HG03457 (cell line): Measurements from ENCODE around the gene PLA2G5.
"Not testable (repeated sequence)": the region's sequence is repeated elsewhere in the genome, so short reads cannot be mapped to it uniquely, and the experiment has no call there.

Experiments
- ATAC-seq: cut with Tn5 transposase; IDR thresholded peaks from one replicate; pipeline ENCODE4 v1.9.1; 2021; ENCODE audit warnings: moderate number of reproducible peaks; ENCODE audit not compliant: unreplicated experiment

Gene PLA2G5, protein sequence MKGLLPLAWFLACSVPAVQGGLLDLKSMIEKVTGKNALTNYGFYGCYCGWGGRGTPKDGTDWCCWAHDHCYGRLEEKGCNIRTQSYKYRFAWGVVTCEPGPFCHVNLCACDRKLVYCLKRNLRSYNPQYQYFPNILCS

DNA sequence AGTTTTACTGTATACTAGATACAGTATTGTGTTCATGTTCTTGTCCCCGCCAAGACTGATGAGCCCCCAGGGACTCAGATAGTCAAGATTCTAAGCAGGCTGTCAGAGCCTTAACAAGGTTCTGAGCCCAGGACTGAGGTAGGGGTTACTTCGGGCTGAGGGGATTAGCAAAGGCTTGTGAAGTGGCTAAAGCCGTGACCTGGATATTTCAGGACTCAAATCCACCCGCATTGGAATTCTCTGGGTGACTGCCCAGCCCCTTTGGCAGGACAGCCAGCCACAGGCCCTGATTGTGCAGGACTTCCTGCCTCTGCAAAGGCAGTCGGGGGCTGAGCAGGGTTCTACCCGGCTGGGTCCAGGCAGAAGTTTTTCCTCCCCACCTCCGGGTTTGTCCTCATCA is at the start of gene PLA2G5:
PLA2G5 (plus strand) TSS at position 321 of the 400 bp plus-strand sequence. CDS start 14,637 bp downstream, outside the sequence.
- no peak for ATAC-seq

DNA sequence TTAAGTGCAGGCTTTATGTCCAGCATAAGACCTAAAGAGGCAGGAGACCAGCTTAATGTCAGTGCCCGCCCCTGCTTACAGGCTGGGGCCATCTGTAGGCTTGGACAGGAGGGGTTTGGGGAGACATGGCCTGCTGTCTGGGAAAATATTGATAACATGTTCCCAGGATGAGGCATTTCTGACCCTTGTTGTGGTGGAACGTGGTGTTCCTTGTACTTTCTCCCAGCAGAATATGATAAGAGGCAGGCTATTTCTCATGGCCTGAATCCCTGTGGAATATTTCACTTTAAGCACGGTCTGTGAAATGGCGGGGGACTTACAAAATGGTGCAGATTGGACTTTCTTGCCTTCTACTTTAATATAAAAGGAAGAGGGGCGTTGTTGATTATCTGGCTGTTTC is 41.9 kb upstream of the PLA2G5 start:
- no peak for ATAC-seq

DNA sequence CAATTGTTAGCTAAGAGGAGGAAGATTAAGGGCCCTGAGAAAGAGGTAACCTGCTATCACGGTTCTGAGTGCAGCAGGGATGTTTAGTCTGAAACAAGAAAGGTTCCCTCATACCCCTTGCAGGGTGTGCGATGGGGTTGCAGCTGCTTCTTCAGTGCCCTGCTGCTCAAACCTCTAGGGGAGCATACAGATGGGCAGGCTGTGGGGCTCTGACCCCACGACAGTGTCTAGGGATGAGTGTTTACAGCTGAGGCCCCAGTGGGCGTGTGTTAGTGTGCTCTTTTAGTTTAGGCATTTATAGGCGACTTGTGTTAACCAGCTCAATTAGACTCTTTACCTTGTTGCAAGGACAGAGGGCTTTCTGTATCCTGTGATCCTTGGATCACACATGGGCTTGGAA is 41.3 kb upstream of the PLA2G5 start:
- ATAC-seq, result no peak

DNA sequence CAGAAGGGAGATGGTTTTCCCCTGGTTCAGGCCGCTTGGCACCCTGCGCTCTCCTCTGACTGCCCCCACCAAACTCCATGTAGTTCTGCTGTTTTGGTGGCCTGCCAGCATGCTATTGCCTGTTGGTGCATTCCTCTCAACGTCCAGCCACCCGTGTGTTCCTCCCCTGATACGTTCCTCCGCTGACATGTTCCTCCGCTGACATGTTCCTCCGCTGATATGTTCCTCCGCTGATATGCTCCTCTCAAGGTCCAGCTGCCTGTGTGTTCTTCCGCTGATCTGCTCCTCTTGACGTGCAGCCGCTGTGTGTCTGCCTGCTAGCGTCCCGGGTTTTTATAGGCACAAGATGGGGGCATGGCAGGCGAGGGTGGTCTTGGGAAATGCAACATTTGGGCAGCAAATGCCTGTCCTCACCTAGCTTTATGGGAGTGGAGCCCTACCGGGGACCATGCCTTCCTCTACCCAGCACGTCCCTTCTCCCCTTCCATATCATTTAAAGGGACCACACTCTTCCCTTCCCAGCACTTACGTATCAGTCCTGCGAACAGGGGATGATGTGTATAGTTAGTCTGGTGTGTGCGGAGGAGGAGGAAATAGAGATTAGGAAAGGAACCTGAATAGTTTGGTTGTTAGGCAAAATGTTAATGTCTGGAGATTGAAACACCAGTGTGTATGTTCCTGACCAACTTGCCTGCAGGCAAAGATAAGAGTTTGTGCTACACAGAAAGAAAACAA is 40.6 kb upstream of the PLA2G5 start:
- ATAC-seq, result no peak

DNA sequence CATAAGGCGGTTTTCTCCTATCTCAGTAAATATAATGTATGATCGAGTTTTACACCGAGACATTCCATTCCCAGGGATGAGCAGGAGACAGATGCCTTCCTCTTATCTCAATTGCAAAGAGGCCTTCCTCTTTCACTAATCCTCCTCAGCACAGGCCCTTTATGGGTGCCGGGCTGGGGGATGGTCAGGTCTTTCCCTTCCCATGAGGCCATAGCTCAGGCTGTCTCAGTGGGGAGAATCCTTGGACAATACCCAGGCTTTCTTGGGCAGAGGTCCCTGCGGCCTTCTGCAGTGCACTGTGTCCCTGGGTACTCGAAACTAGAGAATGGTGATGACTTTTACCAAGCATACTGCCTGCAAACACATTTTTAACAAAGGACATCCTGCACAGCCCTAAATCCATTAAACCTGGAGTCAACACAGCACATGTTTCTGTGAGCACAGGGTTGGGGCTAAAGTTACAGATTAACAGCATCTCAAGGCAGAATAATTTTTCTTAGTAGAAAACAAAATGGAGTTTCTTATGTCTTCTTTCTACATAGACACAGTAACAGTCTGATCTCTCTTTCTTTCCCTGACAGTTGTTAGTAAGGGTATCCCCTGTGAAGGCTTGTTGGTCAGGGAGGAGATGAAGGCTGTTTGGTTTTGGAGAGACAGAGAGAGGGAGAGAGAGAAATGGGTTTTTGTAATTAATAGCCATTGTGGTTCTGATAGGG is 39.4 kb upstream of the PLA2G5 start:
- not testable (repeated sequence) for ATAC-seq

DNA sequence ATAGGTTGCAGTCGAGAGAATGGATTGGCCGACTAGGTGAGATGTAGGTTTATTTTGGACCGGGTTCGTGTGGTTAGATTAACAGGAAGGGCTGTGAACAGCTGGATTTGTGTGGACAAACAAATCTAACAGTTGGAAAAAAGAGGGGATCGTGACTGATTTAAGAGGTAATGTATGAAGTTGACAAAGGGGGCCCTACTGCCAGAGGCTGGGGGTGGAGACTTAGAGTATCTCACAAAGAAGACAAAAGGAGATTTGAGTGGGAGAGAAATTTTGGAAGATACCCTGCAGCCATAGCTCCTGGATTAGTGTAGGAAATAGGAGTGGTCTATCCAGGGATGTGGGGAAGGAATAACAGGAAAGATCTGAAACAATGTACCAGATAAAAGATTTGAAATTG is 38.8 kb upstream of the PLA2G5 start:
- ATAC-seq, result no peak

DNA sequence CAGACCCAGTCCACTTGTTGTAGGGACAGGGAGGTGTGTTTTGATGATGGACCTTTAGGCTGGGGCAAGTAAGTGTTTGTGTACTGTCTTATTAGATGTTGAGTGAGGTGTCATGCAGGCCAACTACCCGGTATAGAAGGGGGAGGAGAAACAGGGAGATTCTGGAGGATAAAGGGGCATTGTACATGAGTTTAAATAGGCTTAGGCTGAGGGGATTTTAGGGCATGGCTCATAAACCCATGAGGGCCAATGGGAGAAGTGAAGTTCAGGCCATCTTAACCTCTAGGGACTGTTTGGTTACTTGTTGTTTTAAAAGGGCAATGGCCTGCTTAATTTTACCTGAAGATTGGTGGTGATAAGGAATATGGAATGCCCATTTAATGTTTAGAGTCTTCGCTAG is 38.2 kb upstream of the PLA2G5 start:
- ATAC-seq, result no peak

DNA sequence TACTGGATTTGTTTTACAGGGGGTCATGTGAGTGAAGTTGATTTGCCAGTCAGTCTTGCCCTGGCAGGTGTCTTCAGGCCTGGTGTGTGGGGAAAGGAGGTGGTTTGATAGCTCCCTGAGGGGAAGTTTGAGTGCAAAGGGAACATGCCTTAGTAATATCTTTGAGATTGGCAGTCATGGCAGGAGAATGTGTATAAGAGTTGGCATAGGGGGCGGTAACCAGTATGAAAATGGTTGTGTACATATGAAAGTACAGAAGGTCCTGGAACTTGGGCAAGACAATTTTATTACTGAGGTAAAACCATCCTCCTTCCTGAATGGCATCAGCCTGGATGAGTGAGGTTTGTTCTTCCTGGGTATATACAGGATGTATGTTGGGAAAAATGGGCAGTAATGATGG is 37.6 kb upstream of the PLA2G5 start:
- ATAC-seq, result no peak

DNA sequence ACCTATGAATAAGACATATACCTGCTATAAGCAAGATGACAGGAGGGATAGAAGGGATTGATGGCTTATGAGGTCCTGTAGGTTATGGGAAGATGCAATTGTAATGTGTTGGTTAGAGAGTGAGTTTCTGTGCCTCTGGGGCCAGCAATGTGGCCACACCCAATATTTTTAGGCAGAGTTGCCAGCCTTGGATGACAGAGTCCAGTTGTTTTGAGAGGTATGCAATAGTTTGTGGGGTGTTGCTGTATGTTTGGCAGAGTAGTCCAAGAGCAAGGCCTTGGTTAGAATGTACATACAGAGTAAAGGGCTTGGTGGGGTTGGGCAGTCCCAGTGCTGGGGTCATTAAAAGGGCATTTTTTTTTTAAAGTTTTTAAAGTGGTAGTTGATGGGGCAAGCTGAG is 36.6 kb upstream of the PLA2G5 start:
- ATAC-seq, result no peak

DNA sequence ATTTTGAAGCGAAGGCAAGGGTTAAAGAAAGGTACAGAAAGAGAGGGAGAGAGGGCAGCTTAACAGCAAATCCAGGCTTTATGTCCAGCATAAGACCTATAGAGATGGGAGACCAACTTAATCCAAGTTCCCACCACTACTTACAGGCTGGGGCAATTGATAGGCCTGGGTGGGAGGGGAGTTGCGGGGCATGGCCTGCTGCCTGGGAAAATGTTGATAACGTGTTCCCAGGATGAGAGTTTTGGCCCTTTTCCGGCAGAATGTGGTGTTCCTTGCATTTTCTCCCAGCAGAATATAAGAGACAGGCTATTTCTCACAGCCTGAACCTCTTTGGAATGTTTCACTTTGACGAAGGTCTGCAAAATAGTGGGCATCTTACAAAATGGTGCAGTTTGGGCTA is 34.9 kb upstream of the PLA2G5 start:
- no peak for ATAC-seq

DNA sequence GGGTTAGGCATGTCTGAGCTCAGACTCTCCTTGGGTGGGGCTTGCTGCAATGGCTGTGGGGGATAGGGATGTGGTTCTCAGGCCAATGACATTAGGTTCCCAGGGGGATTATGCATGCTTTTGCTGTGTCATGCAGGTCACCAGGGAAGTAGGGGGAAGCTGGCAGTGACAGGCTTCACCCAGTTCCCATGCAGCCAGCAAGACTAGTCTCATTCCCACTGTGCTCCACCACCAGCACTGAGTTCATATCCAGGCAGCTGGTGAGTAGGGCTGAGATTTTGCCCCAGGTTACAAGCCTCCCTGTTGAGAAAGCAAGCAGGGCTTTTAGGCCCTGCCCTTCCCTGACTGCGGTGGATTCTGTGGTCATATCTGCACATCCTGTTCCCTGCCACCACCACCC is 32.1 kb upstream of the PLA2G5 start:
- no peak for ATAC-seq

DNA sequence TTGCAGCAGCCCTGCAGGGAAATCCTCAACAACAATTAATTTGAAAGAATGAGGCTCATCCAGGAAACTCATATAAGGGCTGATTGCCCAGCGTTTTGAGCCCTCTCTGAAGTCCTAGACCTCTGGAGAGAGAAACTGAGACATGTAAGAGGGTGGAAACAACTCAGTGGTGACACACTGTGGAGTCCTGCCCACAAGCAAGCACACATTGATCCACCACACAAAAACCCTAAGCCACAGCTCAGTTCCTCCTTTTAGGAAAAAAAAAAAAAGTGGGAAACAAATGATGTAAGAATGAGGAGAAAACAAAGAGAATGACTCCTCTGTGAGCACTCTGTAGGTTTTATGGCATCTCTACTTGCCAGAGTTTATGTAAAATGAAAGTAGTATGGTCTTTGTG is 22.9 kb upstream of the PLA2G5 start:
- no peak for ATAC-seq

DNA sequence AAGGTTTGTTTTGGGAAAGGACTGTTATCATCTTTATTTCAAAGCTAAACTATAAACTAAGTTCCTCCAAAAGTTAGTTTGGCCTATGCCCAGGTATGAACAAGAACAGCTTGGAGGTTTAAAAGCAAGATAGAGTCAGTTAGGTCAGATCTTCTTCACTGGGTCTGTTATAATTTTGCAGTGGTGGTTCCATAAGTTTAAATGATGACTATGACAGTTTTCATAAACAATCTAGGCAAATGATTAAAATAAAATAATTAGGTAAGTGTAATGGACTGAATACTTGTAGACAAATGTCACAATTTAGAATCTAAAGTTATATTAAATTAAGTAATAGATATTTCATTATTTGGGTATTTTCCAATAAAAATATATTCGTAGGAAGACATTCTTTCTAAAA is 21.4 kb upstream of the PLA2G5 start:
- ATAC-seq, result no peak

DNA sequence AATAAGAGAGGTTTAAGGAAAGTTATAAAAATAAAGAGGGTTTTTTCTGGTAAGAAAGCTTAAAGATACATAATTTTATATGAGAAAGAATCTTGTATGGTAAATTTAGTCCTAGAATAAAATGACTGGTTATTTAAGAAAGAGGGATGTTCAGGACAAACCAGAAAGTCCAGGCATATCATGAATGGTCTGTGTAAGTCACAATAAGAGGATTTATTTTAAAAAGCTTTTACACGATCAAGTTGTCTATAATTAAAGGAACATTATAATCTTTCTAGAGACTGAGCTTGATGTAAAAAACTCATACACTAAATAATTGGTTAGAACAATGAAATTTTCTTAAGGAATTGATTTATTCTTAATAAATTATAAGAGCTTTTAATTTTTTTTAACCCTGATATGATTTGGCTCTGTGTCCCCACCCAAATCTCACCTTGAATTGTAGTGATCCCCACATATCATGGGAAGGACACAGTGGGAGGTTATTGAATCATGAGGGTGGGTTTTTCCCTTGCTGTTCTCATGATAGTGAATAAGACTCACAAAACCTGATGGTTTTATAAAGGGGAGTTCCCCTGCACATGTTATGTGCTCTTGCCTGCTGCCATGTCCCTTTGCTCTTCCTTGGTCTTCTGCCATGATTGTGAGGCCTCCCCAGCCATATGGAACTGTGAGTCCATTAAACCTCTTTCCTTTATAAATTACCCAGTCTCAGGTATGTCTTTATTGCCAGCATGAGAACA is 20.8 kb upstream of the PLA2G5 start:
- ATAC-seq, result not testable (repeated sequence)

DNA sequence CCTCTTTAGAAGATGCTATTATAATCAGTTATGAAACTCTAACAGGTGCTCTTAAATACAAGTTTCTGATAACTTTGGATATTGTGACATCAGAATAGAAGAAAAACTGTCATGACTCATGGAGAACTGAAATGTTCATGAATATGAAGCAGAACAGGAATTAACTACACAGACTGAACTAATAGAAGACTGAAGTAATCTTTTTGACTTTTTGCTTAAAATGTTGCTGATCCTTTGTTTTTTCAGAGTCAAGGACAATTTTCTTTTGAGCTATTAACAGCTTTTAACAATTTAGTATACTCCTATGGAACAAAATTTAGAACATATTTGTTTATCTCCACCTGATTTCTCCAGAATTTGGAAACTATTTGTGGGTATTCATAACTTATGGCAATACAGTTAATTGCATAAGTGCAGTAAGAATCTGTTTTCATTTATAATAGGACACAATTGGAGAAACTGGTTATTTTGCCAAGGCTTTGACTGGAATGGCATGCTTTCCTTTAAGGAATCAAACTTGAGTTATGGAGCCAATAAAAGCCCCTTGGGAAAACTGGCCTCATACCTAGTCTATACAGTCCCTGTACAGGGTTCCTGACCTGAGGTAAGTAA is 18.7 kb upstream of the PLA2G5 start:
- ATAC-seq, result no peak

DNA sequence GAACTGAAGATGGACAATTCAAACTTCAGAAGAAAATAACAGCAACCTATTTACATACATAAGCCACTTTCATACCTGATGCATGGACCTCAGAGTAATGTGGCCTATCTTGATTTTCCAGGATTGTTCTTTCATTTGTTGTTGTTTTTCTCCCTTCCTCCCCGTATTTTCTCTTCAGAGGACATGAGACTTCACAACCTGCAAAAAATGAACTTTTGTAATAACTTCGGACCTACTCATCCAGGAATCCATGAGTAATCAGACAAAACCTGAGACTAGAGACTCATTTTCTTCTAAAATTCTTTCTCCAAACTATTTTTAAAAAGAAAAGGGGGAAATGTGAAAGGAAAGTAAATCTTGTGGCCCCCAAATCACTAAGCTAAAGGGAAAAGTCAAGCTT is 17.6 kb upstream of the PLA2G5 start:
- ATAC-seq, result no peak

DNA sequence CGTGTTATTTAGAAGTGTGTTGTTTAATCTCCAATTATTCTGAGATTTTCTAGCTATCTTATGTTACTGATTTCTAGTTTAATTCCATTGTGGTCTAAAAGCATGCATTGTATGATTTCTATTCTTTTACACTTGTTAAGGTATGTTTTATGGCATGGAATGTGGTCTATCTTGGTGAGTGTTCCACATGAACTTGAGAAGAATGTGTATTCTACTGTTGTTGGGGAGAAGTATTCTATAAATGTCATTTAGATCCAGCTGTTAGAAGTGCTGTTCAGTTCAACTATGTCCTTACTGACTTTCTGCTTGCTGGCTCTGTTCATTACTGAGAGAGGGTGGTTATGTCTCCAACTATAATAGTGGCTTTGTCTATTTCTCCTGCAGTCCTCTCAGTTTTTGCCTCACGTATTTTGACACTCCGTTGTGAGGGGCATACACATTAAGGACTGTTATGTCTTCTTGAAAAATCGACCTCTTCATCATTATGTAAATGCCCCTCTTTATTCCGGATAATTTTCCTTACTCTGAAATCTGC is 12.0 kb upstream of the PLA2G5 start:
- ATAC-seq, result no peak

DNA sequence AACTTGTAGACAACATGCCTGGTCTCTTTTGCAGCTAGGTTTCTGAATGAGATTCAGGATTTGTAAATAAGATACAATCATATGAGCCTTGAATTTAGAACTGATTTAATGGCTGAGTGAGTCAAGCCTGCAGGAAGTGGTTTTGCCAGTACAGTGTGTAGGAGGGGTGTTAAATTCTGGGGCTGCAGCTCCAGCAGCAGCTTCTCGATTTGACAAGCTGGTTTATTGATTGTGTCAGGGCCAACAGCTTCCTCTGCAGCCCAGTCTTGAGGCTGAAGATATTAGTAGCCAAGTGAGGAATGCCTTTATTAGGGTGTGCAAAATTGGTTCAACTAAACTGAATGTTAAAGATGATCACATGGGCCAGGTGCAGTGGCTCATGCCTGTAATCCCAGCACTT is 11.5 kb upstream of the PLA2G5 start:
- ATAC-seq, result no peak

DNA sequence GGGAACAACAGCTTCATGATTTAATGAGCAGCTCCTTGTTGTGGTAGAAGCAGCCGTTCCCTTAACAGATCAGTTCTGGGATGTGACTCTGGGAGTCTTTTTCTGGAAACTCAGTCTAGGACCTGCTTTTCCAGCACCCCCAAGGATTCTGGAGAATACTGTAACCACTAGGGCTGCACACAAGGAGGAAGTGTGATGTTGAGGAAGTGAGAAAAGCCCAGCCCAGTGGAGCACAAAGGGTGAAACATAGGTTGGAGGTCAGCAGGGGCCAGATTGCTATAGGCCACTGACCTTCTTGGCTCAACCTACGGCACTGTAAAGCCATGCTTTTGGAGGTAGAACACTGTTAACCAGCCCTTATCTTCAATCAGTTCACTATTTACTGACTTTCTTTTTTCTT is 10.1 kb upstream of the PLA2G5 start:
- ATAC-seq, result no peak

DNA sequence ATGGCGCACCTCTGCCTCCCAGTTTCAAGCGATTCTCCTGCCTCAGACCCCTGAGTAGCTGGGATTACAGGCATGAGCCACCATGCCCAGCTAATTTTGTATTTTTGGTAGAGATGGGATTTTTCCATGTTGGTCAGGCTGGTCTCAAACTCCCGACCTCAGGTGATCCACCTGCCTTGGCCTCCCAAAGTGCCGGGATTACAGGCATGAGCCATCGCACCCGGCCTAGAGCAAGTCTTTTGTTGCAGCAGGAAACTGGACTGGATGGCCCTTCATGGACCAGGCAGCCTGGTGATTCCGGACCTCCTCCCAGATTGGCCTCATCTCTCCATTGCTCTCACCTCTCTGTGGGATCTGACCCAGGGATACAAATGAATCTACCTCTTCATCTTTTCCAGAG is 9.2 kb upstream of the PLA2G5 start:
- ATAC-seq, result not testable (repeated sequence)

DNA sequence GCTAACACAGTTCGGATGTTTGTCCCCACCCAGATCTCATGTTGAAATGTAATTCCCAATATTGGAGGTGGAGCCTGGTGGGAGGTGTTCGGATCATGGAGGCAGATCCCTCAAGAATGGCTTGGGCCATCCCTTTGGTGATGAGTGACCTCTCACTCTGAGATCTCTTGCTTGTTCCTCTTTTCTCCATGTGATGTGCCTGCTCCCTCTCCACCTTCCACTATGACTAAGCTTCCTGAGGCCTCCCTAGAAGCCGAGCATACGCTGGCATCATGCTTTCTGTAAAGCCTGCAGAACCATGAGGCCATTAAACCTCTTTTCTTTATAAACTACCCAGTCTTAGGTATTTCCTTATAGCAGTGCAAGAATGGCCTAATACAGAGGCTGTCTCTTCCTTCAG is 8.1 kb upstream of the PLA2G5 start:
- no peak for ATAC-seq
